Lower lobe of right lung (tissue), 2 donors: Measurements from ENCODE around the gene TCF15. TPM values are rescaled to one million over a fixed set of nuclear protein-coding genes. Genes with fewer than 3 reads are reported as not detected.

Experiments
- ATAC-seq, 2 donors: fragments of 200-7000 bp; cut with Tn5 transposase; one replicate each; pipeline ENCODE4 v1.9.1; 2020 to 2022; ENCODE audit warnings: mild to moderate bottlenecking in 2 of 2, moderate library complexity in 2 of 2
- DNase-seq: peaks from one replicate; pipeline ENCODE4 v3.0.0-alpha.2; 2020
- H3K27ac ChIP-seq: fragments of 200-600 bp; one replicate; pipeline ENCODE4 v1.8.0; 2022
- H3K27me3 ChIP-seq: fragments of 200-600 bp; one replicate; pipeline ENCODE4 v1.8.0; 2022; ENCODE audit warnings: low read depth
- H3K36me3 ChIP-seq: fragments of 200-600 bp; one replicate; pipeline ENCODE4 v1.8.0; 2022; ENCODE audit warnings: mild to moderate bottlenecking
- H3K4me1 ChIP-seq: fragments of 200-600 bp; one replicate; pipeline ENCODE4 v1.8.0; 2022
- H3K4me3 ChIP-seq: fragments of 200-600 bp; one replicate; pipeline ENCODE4 v1.8.0; 2022; ENCODE audit warnings: mild to moderate bottlenecking
- H3K9me3 ChIP-seq: fragments of 200-600 bp; one replicate; pipeline ENCODE4 v1.8.0; 2022
- CTCF ChIP-seq: fragments of 200-600 bp; IDR thresholded peaks from one replicate; pipeline ENCODE4 v1.8.0; 2022; ENCODE audit warnings: antibody characterized with exemption, mild to moderate bottlenecking
- intact Hi-C: fragments of 100-400 bp; cut with DNase I; formaldehyde crosslinking; loops from one replicate; pipeline ENCODE4 v1.11.0; 2022
- total RNA-seq: library from RNA; stranded (reverse); fragmentation: NEBNext Ultra II Directional; extraction: Animal tissue kit (Norgen Biotek cat#: 25700); gene quantifications from one replicate; pipeline ENCODE4 v1.2.1, GENCODE V29; 2021
- donor health status: DM: no; HTN: yes; CAD: no; lungs with severe emphysema.

Gene TCF15
- total RNA-seq, 1 donor from 2014 or later, result 0.65 TPM

DNA sequence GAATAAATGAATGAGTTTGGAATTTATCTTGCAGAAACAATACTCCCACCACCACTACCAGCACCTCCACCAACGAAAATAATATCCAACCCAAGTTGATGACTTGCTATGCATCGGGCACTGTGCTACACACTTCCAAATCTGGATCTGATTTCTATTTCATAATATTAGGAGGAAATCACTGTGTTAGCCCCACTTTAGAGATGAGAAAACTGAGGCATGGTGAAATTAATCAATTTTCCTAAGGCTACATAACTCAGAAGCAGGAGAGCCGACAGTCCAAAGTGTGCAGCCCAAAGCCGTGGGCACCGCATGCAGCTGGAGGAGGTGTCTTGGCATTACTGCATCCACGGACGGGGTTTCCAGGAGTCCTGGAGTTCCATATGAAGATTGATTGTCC, 17.6 kb downstream of the TCF15 start:
- Histone ChIP-seq H3K27me3 (no peaks in the 10 kb centered on the region), H3K27ac (no peak overlapping the region), H3K4me1 (peaks cover 8% of the 10 kb centered on the region), H3K4me3 (no peak overlapping the region), H3K9me3 (no peaks in the 10 kb centered on the region), H3K36me3 (no peaks in the 10 kb centered on the region)
- TF ChIP-seq CTCF, result no peak
- ATAC-seq (no peak), DNase-seq (no peak)
- intact Hi-C loops, result no loop called here

- no peak for TF ChIP-seq CTCF
- intact Hi-C loops, result no loop called here
- no peak for DNase-seq
Observed at GRCh38 chr20:591941-592340, 18.2 kb downstream of the TCF15 start.

DNA sequence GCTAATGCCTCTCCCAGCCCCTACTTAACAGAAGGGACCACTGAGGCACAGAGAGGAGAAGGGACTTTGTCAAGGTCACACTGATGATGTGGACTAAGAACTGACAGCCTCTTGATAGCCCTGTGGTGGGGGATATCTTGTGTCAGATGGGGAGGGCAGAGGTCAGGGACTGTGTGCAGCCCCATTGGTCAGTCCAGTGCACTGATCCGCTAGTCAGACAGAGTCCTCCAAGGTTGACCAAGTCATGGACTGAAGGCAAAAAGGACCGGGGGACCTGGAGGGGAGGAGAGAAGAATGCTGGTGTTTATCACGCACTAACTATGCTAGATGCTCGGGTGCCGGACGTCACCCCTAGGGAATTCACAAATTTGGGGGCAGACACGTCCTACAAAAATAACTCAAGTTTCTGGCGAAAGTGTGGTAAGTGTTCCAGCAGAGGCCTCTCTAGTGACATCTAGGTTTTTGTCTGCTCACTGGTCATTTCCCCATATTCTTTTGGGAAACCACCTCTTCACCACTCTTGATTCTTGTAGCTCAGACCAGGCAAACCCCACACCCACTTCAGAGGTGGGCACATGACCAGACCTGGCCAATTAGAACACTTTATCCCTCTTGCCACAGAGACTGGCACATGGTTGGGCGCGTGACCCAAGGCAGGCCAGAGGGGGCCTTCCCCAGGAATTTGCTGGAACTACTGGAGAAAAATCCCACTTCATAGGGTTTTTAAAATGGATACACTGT, 21.0 kb downstream of the TCF15 start:
- H3K9me3 ChIP-seq, result no peaks in the 10 kb centered on the region
- intact Hi-C loops, result no loop called here
- H3K27ac ChIP-seq, result no peak overlapping the region
- no peak for TF ChIP-seq CTCF
- H3K27me3 ChIP-seq, result no peaks in the 10 kb centered on the region
- H3K4me1 ChIP-seq, result peaks cover 8% of the 10 kb centered on the region
- ATAC-seq (peak in 1 of 2 donors; percentile 28), DNase-seq (no peak)
- H3K4me3 ChIP-seq, result no peak overlapping the region
- no peaks in the 10 kb centered on the region for H3K36me3 ChIP-seq

More at GRCh38 chr20:591941-592340, 18.2 kb downstream of the TCF15 start:
- Histone ChIP-seq H3K4me3 (no peak overlapping the region), H3K27ac (no peak overlapping the region), H3K4me1 (peaks cover 8% of the 10 kb centered on the region), H3K27me3 (no peaks in the 10 kb centered on the region), H3K36me3 (no peaks in the 10 kb centered on the region), H3K9me3 (no peaks in the 10 kb centered on the region)
- no peak for ATAC-seq

- Histone ChIP-seq H3K4me1 (peaks cover 8% of the 10 kb centered on the region), H3K9me3 (no peaks in the 10 kb centered on the region), H3K36me3 (no peaks in the 10 kb centered on the region), H3K27ac (no peak overlapping the region), H3K4me3 (no peak overlapping the region), H3K27me3 (no peaks in the 10 kb centered on the region)
- ATAC-seq (no peak), DNase-seq (no peak)
- intact Hi-C loops, result no loop called here
- no peak for TF ChIP-seq CTCF
Observed at GRCh38 chr20:588476-588875, 21.6 kb downstream of the TCF15 start.

GRCh38 chr20:584971-585301, 25.2 kb downstream of the TCF15 start:
- Histone ChIP-seq H3K4me3 (no peak overlapping the region), H3K9me3 (no peaks in the 10 kb centered on the region), H3K36me3 (no peaks in the 10 kb centered on the region), H3K27me3 (no peaks in the 10 kb centered on the region), H3K4me1 (peaks cover 8% of the 10 kb centered on the region), H3K27ac (no peak overlapping the region)
- ATAC-seq, result no peak
- TF ChIP-seq CTCF, result no peak
- intact Hi-C loops, result no loop called here
- no peak for DNase-seq
